ENCODE results near the gene FCER1G.

Gene FCER1G

GRCh38 chr1:161201836-161202712 is 13.0 kb upstream of the FCER1G start, which contains the start of gene NDUFS2:
Gene NDUFS2, plus strand, starts transcription at chr1:161202367. Its CDS starts 19 bp downstream, at chr1:161202386.
- H3K27ac ChIP-seq, result peak within 1 kb of the TSS; percentile 86
- no peak for TF ChIP-seq Cebpa-rat (IDR thresholded peaks at IDR 0.05)
- no peaks in the 10 kb centered on the region for H3K27me3 ChIP-seq
- peak within 1 kb of the TSS; percentile 83 for H3K9ac ChIP-seq
- peak within 1 kb of the TSS; percentile 88 for H3K4me2 ChIP-seq
- peaks cover 36% of the 10 kb centered on the region for H3K36me3 ChIP-seq
- H3K9me3 ChIP-seq, result no peaks in the 10 kb centered on the region
- H3K4me3 ChIP-seq, result peak within 1 kb of the TSS; percentile 74
- peaks cover 62% of the 10 kb centered on the region for H3K4me1 ChIP-seq
- no peaks in the 10 kb centered on the region for H4K20me1 ChIP-seq

GRCh38 chr1:161206411-161207140 is 8.5 kb upstream of the FCER1G start:
- no peak overlapping the region for H3K9ac ChIP-seq
- no peaks in the 10 kb centered on the region for H3K27me3 ChIP-seq
- no peaks in the 10 kb centered on the region for H3K9me3 ChIP-seq
- peaks cover 81% of the 10 kb centered on the region for H3K36me3 ChIP-seq
- H3K4me3 ChIP-seq, result no peak overlapping the region
- no peak for TF ChIP-seq Cebpa-rat (IDR thresholded peaks at IDR 0.05)
- no peak overlapping the region for H3K27ac ChIP-seq
- 0 out of 2 replicates have a peak, but pooled peaks cover 7% of the 10 kb centered on the region for H4K20me1 ChIP-seq
- no peak overlapping the region for H3K4me2 ChIP-seq
- H3K4me1 ChIP-seq, result peaks cover 28% of the 10 kb centered on the region

GRCh38 chr1:161207173-161207572 is 7.9 kb upstream of the FCER1G start:
- no peaks in the 10 kb centered on the region for H3K9me3 ChIP-seq
- H3K4me2 ChIP-seq, result no peak overlapping the region
- H3K27me3 ChIP-seq, result no peaks in the 10 kb centered on the region
- no peak overlapping the region for H3K9ac ChIP-seq
- H3K4me1 ChIP-seq, result peaks cover 24% of the 10 kb centered on the region
- H4K20me1 ChIP-seq, result 0 out of 2 replicates have a peak, but pooled peaks cover 7% of the 10 kb centered on the region
- no peak overlapping the region for H3K27ac ChIP-seq
- no peak for TF ChIP-seq Cebpa-rat (IDR thresholded peaks at IDR 0.05)
- H3K4me3 ChIP-seq, result no peak overlapping the region
- H3K36me3 ChIP-seq, result peaks cover 87% of the 10 kb centered on the region

GRCh38 chr1:161209790-161210409 is 5.2 kb upstream of the FCER1G start:
- TF ChIP-seq Cebpa-rat (IDR thresholded peaks at IDR 0.05), result no peak
- H3K9me3 ChIP-seq, result no peaks in the 10 kb centered on the region
- H3K36me3 ChIP-seq, result peaks cover 98% of the 10 kb centered on the region
- H3K9ac ChIP-seq, result no peak overlapping the region
- no peak overlapping the region for H3K4me2 ChIP-seq
- H3K4me3 ChIP-seq, result no peak overlapping the region
- no peak overlapping the region for H3K27ac ChIP-seq
- peaks cover 19% of the 10 kb centered on the region for H3K4me1 ChIP-seq
- H4K20me1 ChIP-seq, result peaks cover 22% of the 10 kb centered on the region
- no peaks in the 10 kb centered on the region for H3K27me3 ChIP-seq

- Histone ChIP-seq H3K9me3 (no peaks in the 10 kb centered on the region), H3K36me3 (peaks cover 54% of the 10 kb centered on the region), H4K20me1 (peaks cover 54% of the 10 kb centered on the region)
Measured at GRCh38 chr1:161214369-161214768, 726 bp upstream of the FCER1G start.

GRCh38 chr1:161216945-161217712 is 2.0 kb downstream of the FCER1G start:
- Histone ChIP-seq H3K4me3 (no peak overlapping the region), H3K36me3 (peaks cover 27% of the 10 kb centered on the region), H3K27me3 (peaks cover 42% of the 10 kb centered on the region), H4K20me1 (peaks cover 47% of the 10 kb centered on the region), H3K9me3 (no peaks in the 10 kb centered on the region), H3K4me1 (peaks cover 51% of the 10 kb centered on the region), H3K4me2 (peak overlapping the region; percentile 71), H3K9ac (no peak overlapping the region), H3K27ac (no peak overlapping the region)
- no peak for TF ChIP-seq Cebpa-rat (IDR thresholded peaks at IDR 0.05)

More at GRCh38 chr1:161214369-161214768, 726 bp upstream of the FCER1G start:
- peaks cover 60% of the 10 kb centered on the region for H3K4me1 ChIP-seq
- no peak overlapping the region for H3K9ac ChIP-seq
- H3K4me3 ChIP-seq, result no peak overlapping the region
- peak overlapping the region; percentile 71 for H3K4me2 ChIP-seq
- no peak overlapping the region for H3K27ac ChIP-seq
- peaks cover 24% of the 10 kb centered on the region for H3K27me3 ChIP-seq
- no peak for TF ChIP-seq Cebpa-rat (IDR thresholded peaks at IDR 0.05)

GRCh38 chr1:161217831-161218230 is 2.7 kb downstream of the FCER1G start:
- H3K4me2 ChIP-seq, result peak overlapping the region; percentile 71
- H4K20me1 ChIP-seq, result peaks cover 47% of the 10 kb centered on the region
- H3K4me3 ChIP-seq, result no peak overlapping the region; the same call in 1 of the 2 replicates
- H3K9ac ChIP-seq, result no peak overlapping the region
- H3K9me3 ChIP-seq, result no peaks in the 10 kb centered on the region
- peaks cover 44% of the 10 kb centered on the region for H3K27me3 ChIP-seq
- peaks cover 51% of the 10 kb centered on the region for H3K4me1 ChIP-seq
- peaks cover 20% of the 10 kb centered on the region for H3K36me3 ChIP-seq
- no peak overlapping the region for H3K27ac ChIP-seq
- no peak for TF ChIP-seq Cebpa-rat (IDR thresholded peaks at IDR 0.05)

GRCh38 chr1:161218301-161219077 is 3.4 kb downstream of the FCER1G start:
- Histone ChIP-seq H3K27ac (no peak overlapping the region), H3K4me1 (peaks cover 51% of the 10 kb centered on the region), H4K20me1 (peaks cover 43% of the 10 kb centered on the region), H3K27me3 (peaks cover 44% of the 10 kb centered on the region), H3K4me3 (no peak overlapping the region), H3K4me2 (peak overlapping the region; percentile 71), H3K9ac (no peak overlapping the region), H3K9me3 (no peaks in the 10 kb centered on the region), H3K36me3 (peaks cover 13% of the 10 kb centered on the region)
- no peak for TF ChIP-seq Cebpa-rat (IDR thresholded peaks at IDR 0.05)
